HEK293T (cell line): ENCODE data around the gene DGKD.

Source experiments
- BHLHE40 ChIP-seq: fragments of 450-650 bp; IDR thresholded peaks from 2 replicates; pipeline ENCODE4 v1.6.1; 2016; ENCODE audit warnings: mild to moderate bottlenecking, moderate library complexity, borderline replicate concordance
- FOXK2 ChIP-seq: fragments of 450-650 bp; IDR thresholded peaks from 2 replicates; pipeline ENCODE4 v1.6.1; 2016; ENCODE audit warnings: mild to moderate bottlenecking
- FOXM1 ChIP-seq: fragments of 450-650 bp; IDR thresholded peaks from 2 replicates; pipeline ENCODE4 v1.6.1; 2017; ENCODE audit warnings: mild to moderate bottlenecking, borderline replicate concordance
- SUZ12 ChIP-seq: fragments of 450-650 bp; IDR thresholded peaks from 2 replicates; pipeline ENCODE4 v1.6.1; 2016; ENCODE audit warnings: mild to moderate bottlenecking
- ZNF384 ChIP-seq: fragments of 450-650 bp; IDR thresholded peaks from 2 replicates; pipeline ENCODE4 v1.6.1; 2016

- TF ChIP-seq ZNF384 (no peak), FOXK2 (no peak), BHLHE40 (no peak), FOXM1 (no peak), SUZ12 (no peak)
These were observed 27.3 kb downstream of the DGKD start for GRCh38 chr2:233381638-233381995.
